Esophagus muscularis mucosa (tissue), 4 donors: ENCODE data around the gene ADCYAP1R1. TPM values are rescaled to one million over a fixed set of nuclear protein-coding genes. Genes with fewer than 3 reads are reported as not detected.

Source experiments
- DNase-seq: peaks from one replicate; pipeline ENCODE4 v3.0.0-alpha.2; 2017; ENCODE audit errors: extremely low spot score
- H3K27ac ChIP-seq, 4 donors: fragments of 200-600 bp; sonication (generic); replicated peaks in 1 of 4; 1 replicate in 3 of 4; 2 replicates in 1 of 4; pipeline ENCODE4 v1.5.1; 2016 to 2019; ENCODE audit warnings: mild to moderate bottlenecking in 1 of 4
- H3K27me3 ChIP-seq, 4 donors: fragments of 200-600 bp; sonication (generic); one replicate each; pipeline versions ENCODE4 v1.5.1 to v1.6.0; 2016 to 2019
- H3K36me3 ChIP-seq, 4 donors: fragments of 200-600 bp; sonication (generic); one replicate each; pipeline ENCODE4 v1.5.1; 2016 to 2019
- H3K4me1 ChIP-seq, 4 donors: fragments of 200-600 bp; sonication (generic); one replicate each; pipeline ENCODE4 v1.5.1; 2016 to 2019
- H3K4me3 ChIP-seq, 4 donors: fragments of 200-600 bp; sonication (generic); 1 replicate in 2 of 4; 2 replicates in 2 of 4; pipeline ENCODE4 v1.5.1; 2016 to 2019; ENCODE audit warnings: mild to moderate bottlenecking in 4 of 4, moderate library complexity in 1 of 4
- H3K9me3 ChIP-seq, 4 donors: fragments of 200-600 bp; sonication (generic); 1 replicate in 3 of 4; 2 replicates in 1 of 4; pipeline ENCODE4 v1.5.1; 2016 to 2019
- CTCF ChIP-seq, 3 experiments: fragments of 200-600 bp in 2 of 3; fragments of 450-650 bp in 1 of 3; sonication (generic) in 2 of 3; IDR thresholded peaks; one replicate each; pipeline ENCODE4 v1.5.1; 2017 to 2019; ENCODE audit warnings: antibody characterized with exemption in 3 of 3, mild to moderate bottlenecking in 2 of 3, moderate library complexity in 1 of 3
- EP300 ChIP-seq: sonication (generic); formaldehyde crosslinking; IDR thresholded peaks from one replicate; pipeline ENCODE4 v1.6.1; 2017; ENCODE audit warnings: antibody characterized with exemption
- POLR2A ChIP-seq: fragments of 450-650 bp; IDR thresholded peaks from one replicate; pipeline ENCODE4 v1.6.1; 2017; ENCODE audit warnings: antibody characterized with exemption, moderate library complexity, mild to moderate bottlenecking, low read depth
- POLR2AphosphoS5 ChIP-seq, 2 donors: sonication (generic); formaldehyde crosslinking; IDR thresholded peaks; one replicate each; pipeline ENCODE4 v1.6.1; 2017; ENCODE audit warnings: antibody characterized with exemption in 2 of 2
- WGBS: methylation state at CpG from one replicate; pipeline ENCODE4 v1.1.5; 2018; 5-methylcytosine and 5-hydroxymethylcytosine counted together
- intact Hi-C: fragments of 100-400 bp; cut with DNase I; formaldehyde crosslinking; loops from one replicate; pipeline ENCODE4 v1.15.1; 2023
- total RNA-seq, 4 donors: library from RNA; depleted of rRNA; stranded (reverse); fragments of >200 nt; gene quantifications; one replicate each; pipeline versions ENCODE4 v1.1.0 to v1.2.1, GENCODE V29; 2016

Gene ADCYAP1R1
- total RNA-seq, 4 donors from 2014 or later = 10.2 to 35.3 (median 25.7) TPM

GRCh38 chr7:31017721-31018120 is 34.4 kb upstream of the ADCYAP1R1 start:
- intact Hi-C loops = no loop called here

GRCh38 chr7:31019509-31019908 is 32.6 kb upstream of the ADCYAP1R1 start:
- Histone ChIP-seq H3K4me1 (peaks cover 0 to 9% (median 8%) of the 10 kb centered on the region in 4 donors), H3K9me3 (no peaks in the 10 kb centered on the region), H3K27ac (no peak overlapping the region), H3K36me3 (no peaks in the 10 kb centered on the region), H3K4me3 (no peak overlapping the region), H3K27me3 (peaks cover 0 to 10% (median 0%) of the 10 kb centered on the region in 4 donors)
- intact Hi-C loops = no loop called here
- TF ChIP-seq POLR2A (no peak), EP300 (no peak), CTCF (IDR thresholded peaks at IDR 0.05) (no peak), POLR2AphosphoS5 (IDR thresholded peaks at IDR 0.05) (no peak)
- no peak for DNase-seq
- 67% methylated on average over 1 of the region's 1 CpG for WGBS

More at GRCh38 chr7:31017721-31018120, 34.4 kb upstream of the ADCYAP1R1 start:
- Histone ChIP-seq H3K9me3 (no peaks in the 10 kb centered on the region), H3K4me3 (no peak overlapping the region), H3K4me1 (peaks cover 0 to 9% (median 8%) of the 10 kb centered on the region in 4 donors), H3K27ac (no peak overlapping the region), H3K36me3 (no peaks in the 10 kb centered on the region), H3K27me3 (peaks cover 0 to 14% (median 0%) of the 10 kb centered on the region in 4 donors)
- DNase-seq = no peak
- TF ChIP-seq CTCF (IDR thresholded peaks at IDR 0.05) = no peak
- 96% methylated on average over 4 of the region's 5 CpGs for WGBS

- Histone ChIP-seq H3K27me3 (peaks cover 0 to 6% (median 0%) of the 10 kb centered on the region in 4 donors), H3K27ac (no peak overlapping the region), H3K36me3 (no peaks in the 10 kb centered on the region), H3K4me1 (peaks cover 0 to 9% (median 8%) of the 10 kb centered on the region in 4 donors), H3K4me3 (no peak overlapping the region), H3K9me3 (no peaks in the 10 kb centered on the region)
- WGBS = 95% methylated on average over 3 of the region's 3 CpGs
- no peak for DNase-seq
- intact Hi-C loops = no loop called here
- TF ChIP-seq CTCF (IDR thresholded peaks at IDR 0.05) (no peak), EP300 (no peak), POLR2AphosphoS5 (IDR thresholded peaks at IDR 0.05) (no peak), POLR2A (no peak)
These were observed 31.9 kb upstream of the ADCYAP1R1 start for GRCh38 chr7:31020161-31020560.

GRCh38 chr7:31020652-31021051 is 31.5 kb upstream of the ADCYAP1R1 start:
- H3K4me3 ChIP-seq = no peak overlapping the region
- H3K27me3 ChIP-seq = peaks cover 0 to 6% (median 0%) of the 10 kb centered on the region in 4 donors
- H3K4me1 ChIP-seq = peaks cover 0 to 9% (median 8%) of the 10 kb centered on the region in 4 donors
- intact Hi-C loops = no loop called here
- WGBS = 78% methylated on average over 3 of the region's 3 CpGs
- H3K9me3 ChIP-seq = no peaks in the 10 kb centered on the region
- H3K27ac ChIP-seq = no peak overlapping the region
- TF ChIP-seq EP300 (no peak), POLR2A (no peak), POLR2AphosphoS5 (IDR thresholded peaks at IDR 0.05) (no peak), CTCF (IDR thresholded peaks at IDR 0.05) (no peak)
- no peak for DNase-seq
- H3K36me3 ChIP-seq = no peaks in the 10 kb centered on the region

GRCh38 chr7:31022117-31022516 is 30.0 kb upstream of the ADCYAP1R1 start:
- peaks cover 3 to 17% (median 13%) of the 10 kb centered on the region in 4 donors for H3K4me1 ChIP-seq
- H3K27ac ChIP-seq = no peak overlapping the region
- 90% methylated on average over 4 of the region's 4 CpGs for WGBS
- intact Hi-C loops = no loop called here
- DNase-seq = no peak
- no peaks in the 10 kb centered on the region for H3K36me3 ChIP-seq
- no peaks in the 10 kb centered on the region for H3K9me3 ChIP-seq
- TF ChIP-seq CTCF (IDR thresholded peaks at IDR 0.05) (no peak), POLR2AphosphoS5 (IDR thresholded peaks at IDR 0.05) (no peak), POLR2A (no peak), EP300 (no peak)
- no peak overlapping the region for H3K4me3 ChIP-seq
- H3K27me3 ChIP-seq = no peaks in the 10 kb centered on the region
